KG1 (cell line): ENCODE measurements around the gene B3GNT2.
"Not testable (repeated sequence)": the region's sequence is repeated elsewhere in the genome, so short reads cannot be mapped to it uniquely, and the experiment has no call there.

Experiments used
- DNase-seq: peaks from one replicate; lab custom pipeline; 2025; lab: John Stamatoyannopoulos, UW

B3GNT2 gene

GRCh38 chr2:62195421-62196277 lies at the start of gene B3GNT2:
B3GNT2 (plus strand) TSS chr2:62196115; CDS start chr2:62222221, 26,106 bp downstream.
- peak; percentile 62 for DNase-seq

GRCh38 chr2:62146790-62147189 lies 49.1 kb upstream of the B3GNT2 start:
- not testable (repeated sequence) for DNase-seq

GRCh38 chr2:62147610-62148301 lies 48.2 kb upstream of the B3GNT2 start:
- DNase-seq = no peak

GRCh38 chr2:62149708-62150107 lies 46.2 kb upstream of the B3GNT2 start:
- no peak for DNase-seq

GRCh38 chr2:62150597-62151305 lies 45.2 kb upstream of the B3GNT2 start:
- DNase-seq = no peak

GRCh38 chr2:62151306-62151638 lies 44.6 kb upstream of the B3GNT2 start:
- DNase-seq = no peak

GRCh38 chr2:62152000-62152399 lies 43.9 kb upstream of the B3GNT2 start:
- no peak for DNase-seq

- no peak for DNase-seq
Measured at GRCh38 chr2:62156861-62157496, 38.9 kb upstream of the B3GNT2 start.

- no peak for DNase-seq
Measured at GRCh38 chr2:62158444-62159121, 37.3 kb upstream of the B3GNT2 start.

GRCh38 chr2:62160691-62161090 lies 35.2 kb upstream of the B3GNT2 start:
- not testable (repeated sequence) for DNase-seq

- no peak for DNase-seq
Measured at GRCh38 chr2:62163106-62163831, 32.6 kb upstream of the B3GNT2 start.

GRCh38 chr2:62163834-62164233 lies 32.1 kb upstream of the B3GNT2 start:
- no peak for DNase-seq

GRCh38 chr2:62175728-62176127 lies 20.2 kb upstream of the B3GNT2 start:
- DNase-seq = no peak

GRCh38 chr2:62176801-62177200 lies 19.1 kb upstream of the B3GNT2 start:
- no peak for DNase-seq

GRCh38 chr2:62177392-62178049 lies 18.4 kb upstream of the B3GNT2 start:
- no peak for DNase-seq

GRCh38 chr2:62178741-62179271 lies 17.1 kb upstream of the B3GNT2 start:
- DNase-seq = no peak

- peak; percentile 50 for DNase-seq
Measured at GRCh38 chr2:62180975-62181374, 14.9 kb upstream of the B3GNT2 start.

- no peak for DNase-seq
Measured at GRCh38 chr2:62181843-62182242, 14.1 kb upstream of the B3GNT2 start.

GRCh38 chr2:62184512-62185230 lies 11.2 kb upstream of the B3GNT2 start:
- DNase-seq = no peak
